DOHH2 (cell line): ENCODE measurements around the gene KRTAP20-4.

Source experiments
- H3F3A ChIP-seq: fragments of 200-600 bp; sonication (generic), shearing (Covaris generic); 2 replicates; pipeline ENCODE4 v1.6.0; 2016; ENCODE audit warnings: antibody characterized with exemption, mild to moderate bottlenecking; ENCODE audit not compliant: control insufficient read depth, insufficient read depth
- H3K27ac ChIP-seq: fragments of 200-600 bp; sonication (generic); 2 replicates; pipeline ENCODE4 v1.5.1; 2014; ENCODE audit warnings: low read depth, mild to moderate bottlenecking, low read length, moderate library complexity
- H3K27me3 ChIP-seq: fragments of 200-600 bp; sonication (generic); 2 replicates; pipeline ENCODE4 v1.6.1; 2014; ENCODE audit warnings: mild to moderate bottlenecking, low read length, mixed read lengths; ENCODE audit not compliant: control insufficient read depth
- H3K36me3 ChIP-seq: fragments of 200-600 bp; sonication (generic); 2 replicates; pipeline ENCODE4 v1.6.1; 2014; ENCODE audit warnings: mild to moderate bottlenecking, low read length, moderate library complexity, mixed read lengths; ENCODE audit not compliant: control insufficient read depth
- H3K4me1 ChIP-seq: fragments of 200-600 bp; sonication (generic); 2 replicates; pipeline ENCODE4 v1.6.1; 2014; ENCODE audit warnings: mild to moderate bottlenecking, low read length, mixed read lengths; ENCODE audit not compliant: control insufficient read depth
- H3K4me2 ChIP-seq: fragments of 200-600 bp; sonication (generic); 2 replicates; pipeline ENCODE4 v1.6.0; 2014; ENCODE audit warnings: mild to moderate bottlenecking, low read length, moderate library complexity
- H3K4me3 ChIP-seq: fragments of 200-600 bp; sonication (generic); 2 replicates; pipeline ENCODE4 v1.5.1; 2014; ENCODE audit warnings: mild to moderate bottlenecking, low read length, mixed read lengths
- H3K79me2 ChIP-seq: fragments of 200-600 bp; sonication (generic); 2 replicates; pipeline ENCODE4 v1.6.1; 2014; ENCODE audit warnings: mild to moderate bottlenecking, low read length, mixed read lengths; ENCODE audit not compliant: control insufficient read depth
- H3K9me2 ChIP-seq: fragments of 200-600 bp; sonication (generic); replicated peaks from 2 replicates; pipeline ENCODE4 v1.6.1; 2014; ENCODE audit warnings: mild to moderate bottlenecking, low read length, mixed read lengths; ENCODE audit not compliant: control insufficient read depth
- H3K9me3 ChIP-seq: fragments of 200-600 bp; sonication (generic); 2 replicates; pipeline ENCODE4 v1.6.1; 2014; ENCODE audit warnings: antibody characterized with exemption, low read length, mixed read lengths; ENCODE audit not compliant: control insufficient read depth, insufficient read depth
- H4K20me1 ChIP-seq: fragments of 200-600 bp; sonication (generic); 2 replicates; pipeline ENCODE4 v1.6.0; 2014; ENCODE audit warnings: low read depth, mild to moderate bottlenecking, antibody characterized with exemption, low read length, moderate library complexity; ENCODE audit not compliant: control insufficient read depth, insufficient read depth
- CTCF ChIP-seq: fragments of 200-600 bp; sonication (generic); IDR thresholded peaks from one replicate; pipeline ENCODE4 v1.5.1; 2014; ENCODE audit warnings: antibody characterized with exemption, mild to moderate bottlenecking, low read depth, low read length; ENCODE audit not compliant: poor library complexity, severe bottlenecking
- EZH2phosphoT487 ChIP-seq: fragments of 200-600 bp; sonication (generic); IDR thresholded peaks from 2 replicates; pipeline ENCODE4 v1.6.1; 2017; ENCODE audit warnings: borderline replicate concordance, mild to moderate bottlenecking, antibody characterized with exemption, low read length, moderate library complexity, mixed read lengths

Gene KRTAP20-4

DNA sequence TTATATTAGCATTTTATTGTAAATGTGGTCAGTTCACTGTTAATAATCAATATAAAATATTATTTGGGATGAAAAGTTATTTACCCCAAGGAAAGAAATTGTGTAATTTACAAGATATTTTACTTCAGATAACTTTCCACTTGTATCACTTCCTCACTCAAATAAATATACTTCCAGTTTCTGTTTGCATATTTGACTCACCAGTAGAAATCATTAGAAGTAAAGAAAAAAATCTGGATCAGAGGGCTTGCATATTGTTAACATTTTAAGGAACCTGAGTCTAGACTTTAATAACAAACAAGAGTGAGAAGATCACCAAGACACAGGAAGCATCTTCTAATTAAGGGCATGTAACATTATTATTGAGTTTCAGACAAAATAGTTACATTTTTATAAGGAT lies 347 bp upstream of the KRTAP20-4 start:
- Histone ChIP-seq H3K9me2 (no peaks in the 10 kb centered on the region), H3K27ac (no peak overlapping the region), H3K4me3 (no peak overlapping the region), H3F3A (no peaks in the 10 kb centered on the region), H3K79me2 (no peaks in the 10 kb centered on the region), H3K27me3 (no peaks in the 10 kb centered on the region), H3K36me3 (no peaks in the 10 kb centered on the region), H4K20me1 (no peaks in the 10 kb centered on the region), H3K4me1 (no peaks in the 10 kb centered on the region), H3K9me3 (peaks cover 2% of the 10 kb centered on the region; the same call in 1 of the 2 replicates), H3K4me2 (no peak overlapping the region)
- no peak for TF ChIP-seq EZH2phosphoT487
- TF ChIP-seq CTCF: no peak

- H3K9me2 ChIP-seq: no peaks in the 10 kb centered on the region
- no peaks in the 10 kb centered on the region for H3K27me3 ChIP-seq
- H3K9me3 ChIP-seq: peaks cover 2% of the 10 kb centered on the region; the same call in 1 of the 2 replicates
- no peaks in the 10 kb centered on the region for H3K79me2 ChIP-seq
- TF ChIP-seq CTCF (no peak), EZH2phosphoT487 (no peak)
- no peaks in the 10 kb centered on the region for H3K36me3 ChIP-seq
- no peak overlapping the region for H3K4me2 ChIP-seq
- H3K27ac ChIP-seq: no peak overlapping the region
- H4K20me1 ChIP-seq: no peaks in the 10 kb centered on the region
- no peaks in the 10 kb centered on the region for H3F3A ChIP-seq
- H3K4me1 ChIP-seq: no peaks in the 10 kb centered on the region
- H3K4me3 ChIP-seq: no peak overlapping the region
Observed at GRCh38 chr21:30623362-30623761, 2.9 kb downstream of the KRTAP20-4 start.

DNA sequence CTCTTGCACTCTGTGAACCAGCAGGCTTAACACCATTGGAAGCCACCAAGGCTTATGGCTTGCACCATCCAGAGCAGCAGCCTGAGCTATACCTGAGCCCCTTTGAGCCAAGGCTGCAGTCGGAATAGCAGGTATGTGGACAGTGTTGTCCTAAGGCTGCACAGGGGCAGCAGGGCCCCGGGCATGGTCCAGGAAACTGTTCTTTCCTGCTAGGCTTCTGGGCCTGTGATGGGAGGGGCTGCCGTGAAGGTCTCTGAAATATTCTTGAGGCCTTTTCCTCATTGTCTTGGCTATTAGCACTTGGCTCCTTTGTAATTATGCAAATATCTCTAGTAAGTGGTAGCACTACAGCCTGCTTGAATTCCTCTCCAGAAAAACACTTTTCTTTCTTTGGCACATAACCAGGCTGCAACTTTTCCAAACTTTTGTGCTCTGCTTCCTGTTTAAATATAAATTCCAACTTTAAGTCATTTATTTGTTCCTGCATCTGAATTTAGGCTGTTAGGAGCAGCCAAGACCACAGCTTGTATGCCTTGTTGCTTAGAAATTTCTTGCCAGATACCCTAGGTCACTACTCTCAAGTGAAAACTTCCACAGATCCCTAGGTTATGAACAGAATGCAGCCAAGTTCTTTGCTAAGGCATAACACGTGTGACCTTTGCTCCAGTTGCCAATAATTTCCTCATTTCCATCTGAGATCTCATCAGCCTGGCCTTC lies 5.2 kb downstream of the KRTAP20-4 start:
- no peak overlapping the region for H3K4me2 ChIP-seq
- H3K4me3 ChIP-seq: no peak overlapping the region
- H3K4me1 ChIP-seq: no peaks in the 10 kb centered on the region
- peaks cover 2% of the 10 kb centered on the region; the same call in 1 of the 2 replicates for H3K9me3 ChIP-seq
- no peaks in the 10 kb centered on the region for H3K79me2 ChIP-seq
- no peaks in the 10 kb centered on the region for H3K36me3 ChIP-seq
- no peak for TF ChIP-seq CTCF
- no peaks in the 10 kb centered on the region for H4K20me1 ChIP-seq
- H3K27ac ChIP-seq: no peak overlapping the region
- H3F3A ChIP-seq: no peaks in the 10 kb centered on the region
- H3K9me2 ChIP-seq: no peaks in the 10 kb centered on the region
- no peaks in the 10 kb centered on the region for H3K27me3 ChIP-seq
